ENCODE data around the gene SLC16A13. TPM values are rescaled to one million over a fixed set of nuclear protein-coding genes. Genes with fewer than 3 reads are reported as not detected.
"Not testable (repeated sequence)": the region's sequence is repeated elsewhere in the genome, so short reads cannot be mapped to it uniquely, and the experiment has no call there.

Gene SLC16A13
- total and polyA plus RNA-seq, 2 experiments from 2014 or later = 1.1 TPM; not detected in 1

DNA sequence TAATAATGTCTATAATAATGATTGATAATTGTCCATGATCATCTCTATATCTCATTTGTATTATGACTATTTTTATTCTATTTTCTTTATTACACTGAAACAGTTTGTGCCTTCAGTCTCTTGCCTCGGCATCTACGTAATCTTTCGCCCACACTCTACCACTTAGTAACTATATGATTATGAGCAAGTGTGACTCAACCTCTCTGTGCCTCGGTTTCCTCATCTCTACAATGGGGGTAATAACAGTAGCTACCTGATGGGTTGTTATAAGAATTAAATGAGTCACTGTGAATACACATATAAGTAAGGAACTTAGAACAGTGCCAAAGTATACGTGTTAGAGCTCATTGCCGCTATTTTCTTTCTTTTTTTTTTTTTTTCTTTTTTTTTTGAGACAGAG, 11.8 kb downstream of the SLC16A13 start:
- no peaks in the 10 kb centered on the region for H3K9me2 ChIP-seq (ENCODE audit: insufficient read depth)
- peaks cover 3% of the 10 kb centered on the region for H3K4me1 ChIP-seq (ENCODE audit: insufficient read depth)
- no peaks in the 10 kb centered on the region for H4K20me1 ChIP-seq (ENCODE audit: insufficient read depth)
- H3K27ac ChIP-seq = no peak overlapping the region
- in situ Hi-C loops (cut with MboI) = no loop called here
- DNase-seq = no peak
- H3K9ac ChIP-seq = no peak overlapping the region
- H3K27me3 ChIP-seq (replicated peaks; ENCODE audit: insufficient read depth) = peaks cover 15% of the 10 kb centered on the region
- no peak for TF ChIP-seq EZH2 (IDR thresholded peaks at IDR 0.05; ENCODE audit: insufficient read depth, poor library complexity, severe bottlenecking)
- TF ChIP-seq EZH2phosphoT487 (IDR thresholded peaks at IDR 0.05; ENCODE audit: insufficient read depth, low read depth) = no peak
- WGBS, 2 experiments (ENCODE audit: low coverage in 1 of 2, low lambda C conversion rate in 2 of 2, missing lambda C conversion rate in 2 of 2) = 65 to 75% methylated on average over 6 of the region's 6 CpGs
- no peaks in the 10 kb centered on the region for H3K9me3 ChIP-seq (ENCODE audit: low read depth)
- H2AFZ ChIP-seq = no peak overlapping the region
- no peaks in the 10 kb centered on the region for H3K79me2 ChIP-seq (ENCODE audit: insufficient read depth)
- no peak overlapping the region for H3K4me2 ChIP-seq (ENCODE audit: unreplicated experiment)
- H3K36me3 ChIP-seq (ENCODE audit: low read depth) = no peaks in the 10 kb centered on the region
- peaks cover 7% of the 10 kb centered on the region; the same call in 1 of the 2 replicates for H3F3A ChIP-seq (ENCODE audit: insufficient read depth)
- no peak overlapping the region; the same call in 1 of the 2 replicates for H3K4me3 ChIP-seq

DNA sequence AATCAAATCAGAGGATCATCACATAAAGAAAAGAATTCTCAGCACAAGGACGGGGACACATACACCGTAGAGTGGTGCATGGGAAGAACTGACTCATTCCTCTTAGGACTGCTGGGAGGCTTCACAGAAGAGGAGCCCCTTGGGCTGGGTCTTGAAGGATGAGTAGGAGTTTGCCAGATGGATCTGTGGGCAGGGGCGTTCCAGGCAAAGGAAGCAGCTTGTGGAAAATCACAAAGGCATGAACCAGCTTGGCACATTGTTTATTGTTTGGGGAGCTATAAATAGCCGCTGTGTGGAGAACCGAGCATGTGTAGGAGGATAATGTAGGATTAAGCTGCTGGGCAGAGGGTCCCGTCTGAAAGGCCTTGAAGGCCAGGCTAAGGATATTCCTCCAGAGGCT, 13.2 kb downstream of the SLC16A13 start:
- no peaks in the 10 kb centered on the region for H3K9me3 ChIP-seq (ENCODE audit: low read depth)
- peaks cover 3% of the 10 kb centered on the region for H3K27me3 ChIP-seq (replicated peaks; ENCODE audit: insufficient read depth)
- 43 to 52% methylated on average over 6 of the region's 6 CpGs for WGBS, 2 experiments (ENCODE audit: low coverage in 1 of 2, low lambda C conversion rate in 2 of 2, missing lambda C conversion rate in 2 of 2)
- no peaks in the 10 kb centered on the region for H4K20me1 ChIP-seq (ENCODE audit: insufficient read depth)
- no peaks in the 10 kb centered on the region for H3K36me3 ChIP-seq (ENCODE audit: low read depth)
- H3F3A ChIP-seq (ENCODE audit: insufficient read depth) = peaks cover 7% of the 10 kb centered on the region; the same call in 1 of the 2 replicates
- no peak for TF ChIP-seq EZH2 (IDR thresholded peaks at IDR 0.05; ENCODE audit: insufficient read depth, poor library complexity, severe bottlenecking)
- TF ChIP-seq EZH2phosphoT487 (IDR thresholded peaks at IDR 0.05; ENCODE audit: insufficient read depth, low read depth) = no peak
- no peaks in the 10 kb centered on the region; the same call in 1 of the 2 replicates for H3K4me1 ChIP-seq (ENCODE audit: insufficient read depth)
- no peaks in the 10 kb centered on the region for H3K9me2 ChIP-seq (ENCODE audit: insufficient read depth)
- DNase-seq = no peak
- no peak overlapping the region for H3K9ac ChIP-seq
- in situ Hi-C loops (cut with MboI) = no loop called here
- H3K4me2 ChIP-seq (ENCODE audit: unreplicated experiment) = no peak overlapping the region
- no peak overlapping the region for H3K27ac ChIP-seq
- no peak overlapping the region for H2AFZ ChIP-seq
- no peak overlapping the region for H3K4me3 ChIP-seq
- H3K79me2 ChIP-seq (ENCODE audit: insufficient read depth) = no peaks in the 10 kb centered on the region

DNA sequence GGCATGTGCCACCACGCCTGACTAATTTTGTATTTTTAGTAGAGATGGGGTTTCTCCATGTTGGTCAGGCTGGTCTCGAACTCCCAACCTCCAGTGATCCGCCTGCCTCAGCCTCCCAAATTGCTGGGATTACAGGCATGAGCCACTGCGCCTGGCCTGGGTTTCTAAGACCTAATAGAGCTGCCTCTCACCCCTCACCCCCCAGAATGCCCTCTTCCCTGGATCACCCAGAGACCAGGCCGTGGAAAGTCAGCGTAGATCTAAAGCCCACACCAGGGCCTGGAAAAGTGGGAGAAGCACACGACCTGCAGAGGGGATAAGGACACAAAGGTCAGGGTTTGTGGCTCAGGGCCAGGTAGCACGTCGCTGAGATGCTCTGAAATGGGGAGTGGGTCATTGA, 14.8 kb downstream of the SLC16A13 start:
- not testable (repeated sequence) for H3K9ac ChIP-seq; DNase-seq; H3K9me3 ChIP-seq (ENCODE audit: low read depth); H3K27ac ChIP-seq; H3K9me2 ChIP-seq (ENCODE audit: insufficient read depth); H4K20me1 ChIP-seq (ENCODE audit: insufficient read depth); H3K36me3 ChIP-seq (ENCODE audit: low read depth); H3K4me3 ChIP-seq; H2AFZ ChIP-seq; H3K4me2 ChIP-seq (ENCODE audit: unreplicated experiment); H3K79me2 ChIP-seq (ENCODE audit: insufficient read depth); H3K27me3 ChIP-seq (replicated peaks; ENCODE audit: insufficient read depth); H3K4me1 ChIP-seq (ENCODE audit: insufficient read depth); H3F3A ChIP-seq (ENCODE audit: insufficient read depth)
- in situ Hi-C loops (cut with MboI) = loop anchor here (5.0 kb wide), 1 partner anchor 87 kb away; no protein-coding TSS in a partner anchor
- WGBS, 2 experiments (ENCODE audit: low coverage in 1 of 2, low lambda C conversion rate in 2 of 2, missing lambda C conversion rate in 2 of 2) = 60 to 64% methylated on average over 9 of the region's 9 CpGs

DNA sequence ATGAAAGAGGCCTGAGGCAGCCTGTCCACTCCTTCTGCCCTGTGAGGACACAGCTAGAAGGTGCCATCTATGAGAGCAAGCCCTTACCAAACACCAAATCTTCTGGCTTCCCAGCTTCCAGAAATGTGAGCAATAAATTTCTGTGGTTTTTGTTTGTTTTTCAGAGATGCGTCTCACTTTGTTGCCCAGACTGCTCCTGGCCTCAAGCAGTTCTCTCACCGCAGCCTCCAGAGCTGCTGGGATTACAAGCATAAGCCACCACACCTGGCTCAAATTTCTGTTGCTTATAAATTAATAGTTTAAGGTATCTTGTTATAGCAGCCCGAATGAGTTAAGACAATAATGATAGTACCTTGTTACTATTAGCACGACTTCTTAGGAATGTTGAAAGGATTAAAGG, 20.6 kb downstream of the SLC16A13 start:
- Histone ChIP-seq H3K9me2 (ENCODE audit: insufficient read depth) (no peaks in the 10 kb centered on the region), H3K4me3 (no peak overlapping the region), H3K79me2 (ENCODE audit: insufficient read depth) (no peaks in the 10 kb centered on the region), H3K27ac (no peak overlapping the region), H3F3A (ENCODE audit: insufficient read depth) (no peaks in the 10 kb centered on the region; the same call in 1 of the 2 replicates), H3K27me3 (replicated peaks; ENCODE audit: insufficient read depth) (no peaks in the 10 kb centered on the region), H3K4me1 (ENCODE audit: insufficient read depth) (peaks cover 6% of the 10 kb centered on the region), H2AFZ (no peak overlapping the region), H3K36me3 (ENCODE audit: low read depth) (no peaks in the 10 kb centered on the region), H3K9me3 (ENCODE audit: low read depth) (no peaks in the 10 kb centered on the region), H3K4me2 (ENCODE audit: unreplicated experiment) (no peak overlapping the region), H3K9ac (no peak overlapping the region), H4K20me1 (ENCODE audit: insufficient read depth) (no peaks in the 10 kb centered on the region)
- in situ Hi-C loops (cut with MboI) = no loop called here
- WGBS, 2 experiments (ENCODE audit: low coverage in 1 of 2, low lambda C conversion rate in 2 of 2, missing lambda C conversion rate in 2 of 2) = 63 to 77% methylated on average over 4 of the region's 4 CpGs
- peak; percentile 45 for DNase-seq
- TF ChIP-seq EZH2phosphoT487 (IDR thresholded peaks at IDR 0.05; ENCODE audit: insufficient read depth, low read depth) (no peak), EZH2 (IDR thresholded peaks at IDR 0.05; ENCODE audit: insufficient read depth, poor library complexity, severe bottlenecking) (no peak)
